T follicular helper cell (primary cell): ENCODE results near the gene EGFL8.
"Not testable (repeated sequence)": the region's sequence is repeated elsewhere in the genome, so short reads cannot be mapped to it uniquely, and the experiment has no call there.

Experiments
- DNase-seq: peaks from one replicate; pipeline ENCODE4 v3.0.0-alpha.2; 2020; ENCODE audit warnings: low read depth

Gene EGFL8

DNA sequence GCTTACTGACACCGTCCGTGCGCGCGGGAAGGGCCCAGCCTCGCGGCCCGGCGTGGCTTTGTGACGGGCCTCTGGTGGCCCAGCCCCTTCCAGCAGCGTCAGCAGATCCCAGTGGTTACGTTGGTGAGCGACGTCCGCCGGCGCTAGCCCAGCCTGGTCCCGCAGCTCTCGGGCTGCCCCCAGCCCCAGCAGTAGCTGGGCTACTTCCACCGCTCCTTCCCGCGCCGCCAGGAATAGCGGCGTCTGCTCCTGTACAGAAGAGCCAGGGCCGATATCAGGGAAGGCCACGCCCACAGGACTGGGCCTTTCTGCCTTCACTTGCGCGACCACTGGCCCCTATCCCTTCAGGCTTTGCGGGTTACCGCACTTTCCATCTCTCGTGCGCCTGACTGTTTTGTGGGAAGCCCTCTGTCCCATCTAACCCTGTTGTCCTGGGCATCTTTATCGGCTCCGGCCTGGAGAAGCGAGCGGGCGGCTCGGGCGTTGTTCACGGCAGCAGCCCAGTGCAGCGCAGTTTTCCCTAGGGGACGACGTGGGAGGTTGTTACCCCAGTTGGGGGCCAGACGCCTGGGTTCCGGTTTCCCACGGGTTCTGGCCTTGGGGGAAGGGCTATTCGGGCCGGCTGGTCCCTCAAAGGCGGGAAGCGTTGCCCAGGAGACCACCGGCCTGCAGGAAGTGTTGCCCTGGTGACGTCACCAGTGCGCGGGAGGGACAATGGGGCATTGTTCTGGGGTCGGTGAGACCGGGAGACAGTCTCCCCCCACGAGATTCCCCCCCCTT lies 31.7 kb downstream of the EGFL8 start:
- peak; percentile 34 for DNase-seq

DNA sequence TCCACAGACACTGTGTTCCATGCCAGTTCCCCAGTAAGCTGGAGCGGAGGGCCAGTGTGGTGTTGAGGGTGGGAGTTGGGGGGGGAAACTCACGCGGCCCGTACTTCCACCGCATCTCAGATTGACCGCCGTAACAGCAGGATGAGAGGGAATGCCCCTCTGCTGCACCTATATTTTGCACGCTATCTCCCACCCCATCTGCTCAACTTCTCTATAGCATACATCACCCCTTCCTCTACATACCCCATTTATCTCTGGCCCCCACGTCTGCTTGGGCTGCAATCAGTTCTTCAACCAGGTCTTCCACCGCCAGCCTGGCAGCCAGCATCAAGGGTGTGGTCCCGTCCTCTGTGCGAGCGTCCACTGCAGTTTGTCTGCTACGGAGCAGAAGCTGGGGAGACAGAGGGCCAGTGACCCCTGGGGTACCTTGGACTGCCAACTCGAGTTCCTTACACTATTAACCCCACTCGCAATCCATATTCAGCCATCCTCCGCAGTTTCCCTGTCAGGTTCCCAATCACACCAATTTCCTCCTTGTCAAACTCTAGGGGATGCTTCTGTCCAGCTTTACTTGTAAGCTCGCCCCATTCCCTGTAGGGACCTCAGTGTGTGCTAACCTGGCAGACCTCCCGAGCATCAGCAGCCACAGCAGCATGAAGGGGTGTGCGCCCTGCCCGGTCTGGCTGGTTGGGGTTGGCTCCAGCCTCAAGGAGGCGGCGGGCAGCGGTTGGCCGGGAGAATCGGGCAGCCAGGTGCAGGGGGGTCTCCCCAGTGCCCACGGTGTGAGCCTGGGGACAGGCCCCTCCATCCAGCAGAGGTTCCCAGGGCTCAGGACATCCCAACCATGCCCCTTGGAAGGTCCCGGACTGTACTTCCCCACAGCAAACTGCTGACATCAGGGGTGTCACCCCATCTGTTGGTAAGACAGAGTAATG lies 32.6 kb downstream of the EGFL8 start:
- no peak for DNase-seq

DNA sequence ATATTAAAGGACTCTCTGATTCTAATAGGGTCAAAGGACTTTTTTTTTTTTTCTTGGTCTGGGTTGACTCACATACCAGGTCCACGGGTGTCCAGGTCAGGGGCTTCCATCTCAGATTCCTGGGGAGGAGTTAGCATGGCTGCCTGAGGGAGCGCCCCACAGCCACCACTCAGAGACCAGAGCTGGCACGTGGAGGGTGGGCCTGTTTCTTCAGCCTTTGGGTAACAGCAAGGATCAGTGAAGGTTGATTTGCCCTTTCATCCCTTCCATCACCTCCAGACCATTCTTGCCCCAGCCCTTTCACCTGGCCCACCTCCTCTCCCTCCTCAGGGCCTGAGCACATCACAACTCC lies 33.9 kb downstream of the EGFL8 start:
- no peak for DNase-seq

DNA sequence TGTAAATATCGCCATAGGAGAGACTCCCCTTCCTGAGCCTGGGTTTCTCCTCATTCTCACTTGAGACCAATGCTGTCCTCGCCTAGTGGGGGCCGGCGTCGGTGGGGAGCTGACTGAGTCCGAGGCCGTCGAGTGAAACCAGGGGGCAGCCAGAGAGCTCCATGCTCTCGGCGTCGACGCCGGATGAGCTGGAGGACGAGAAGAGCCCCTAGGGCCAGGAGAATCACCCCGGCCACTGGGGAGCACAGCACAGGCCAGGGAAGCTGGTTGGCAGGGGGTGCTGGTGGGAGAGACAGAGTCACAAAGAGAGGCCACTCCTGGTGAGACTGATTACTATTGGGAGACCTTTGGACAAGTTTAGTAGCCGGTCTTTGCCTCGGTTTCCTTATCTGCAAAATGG lies 34.5 kb downstream of the EGFL8 start:
- DNase-seq: no peak

DNA sequence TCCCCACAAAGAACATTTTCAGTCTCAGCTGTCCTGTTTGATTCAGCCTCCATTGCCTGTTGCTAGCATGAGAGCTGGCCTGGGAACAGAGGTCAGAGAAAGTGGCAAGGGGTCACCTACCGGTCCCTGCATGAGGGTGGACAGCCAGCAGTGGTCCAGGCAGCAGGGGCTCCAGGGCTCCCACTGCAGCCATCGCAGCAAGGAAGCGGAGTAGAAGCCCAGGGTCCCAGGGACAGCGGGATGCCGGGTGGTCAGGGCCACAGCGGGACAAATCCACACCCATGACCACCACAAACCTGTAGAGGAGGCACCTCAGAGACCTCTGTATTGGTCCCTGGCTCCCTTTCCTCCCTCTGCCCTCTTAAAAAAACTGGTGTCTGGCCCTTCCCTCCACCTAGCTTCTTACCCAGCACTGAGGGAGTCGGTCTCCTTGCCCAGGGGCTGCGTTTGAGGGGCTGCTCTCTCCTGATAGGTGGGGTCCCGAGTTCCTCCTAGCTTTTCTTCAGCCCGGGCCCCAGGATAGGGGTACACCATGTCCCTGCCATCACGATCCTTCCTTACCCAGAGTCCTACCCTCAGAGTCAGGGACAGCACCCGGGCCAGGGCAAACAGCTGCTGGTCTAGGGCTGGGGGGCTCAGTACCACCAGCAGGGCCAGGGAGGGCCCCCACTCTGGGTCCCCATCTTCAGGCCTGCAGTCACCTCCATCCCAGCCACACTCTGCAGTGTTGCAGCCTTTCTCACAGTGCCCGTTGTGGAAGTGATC lies 36.5 kb downstream of the EGFL8 start:
- DNase-seq: no peak

DNA sequence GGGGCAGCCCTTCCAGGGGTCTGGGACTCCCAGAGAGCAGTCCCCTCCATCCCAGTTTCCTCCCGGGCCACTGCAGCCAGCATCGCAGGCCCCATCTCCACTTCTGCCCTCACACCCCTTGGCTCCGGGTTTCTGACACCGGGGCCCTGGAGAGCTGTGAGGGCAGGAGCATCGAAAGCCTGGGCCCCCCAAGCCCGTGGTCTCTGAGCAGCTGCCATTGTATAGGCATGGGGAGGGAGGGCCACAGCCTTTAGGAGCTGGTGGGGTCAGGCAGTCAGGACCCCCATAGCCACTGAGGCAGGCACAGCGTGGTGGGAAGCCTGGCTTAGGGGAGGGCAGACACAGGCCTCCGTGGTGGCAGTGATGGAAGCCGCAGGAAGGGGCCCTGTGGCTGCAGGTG lies 37.8 kb downstream of the EGFL8 start:
- no peak for DNase-seq

DNA sequence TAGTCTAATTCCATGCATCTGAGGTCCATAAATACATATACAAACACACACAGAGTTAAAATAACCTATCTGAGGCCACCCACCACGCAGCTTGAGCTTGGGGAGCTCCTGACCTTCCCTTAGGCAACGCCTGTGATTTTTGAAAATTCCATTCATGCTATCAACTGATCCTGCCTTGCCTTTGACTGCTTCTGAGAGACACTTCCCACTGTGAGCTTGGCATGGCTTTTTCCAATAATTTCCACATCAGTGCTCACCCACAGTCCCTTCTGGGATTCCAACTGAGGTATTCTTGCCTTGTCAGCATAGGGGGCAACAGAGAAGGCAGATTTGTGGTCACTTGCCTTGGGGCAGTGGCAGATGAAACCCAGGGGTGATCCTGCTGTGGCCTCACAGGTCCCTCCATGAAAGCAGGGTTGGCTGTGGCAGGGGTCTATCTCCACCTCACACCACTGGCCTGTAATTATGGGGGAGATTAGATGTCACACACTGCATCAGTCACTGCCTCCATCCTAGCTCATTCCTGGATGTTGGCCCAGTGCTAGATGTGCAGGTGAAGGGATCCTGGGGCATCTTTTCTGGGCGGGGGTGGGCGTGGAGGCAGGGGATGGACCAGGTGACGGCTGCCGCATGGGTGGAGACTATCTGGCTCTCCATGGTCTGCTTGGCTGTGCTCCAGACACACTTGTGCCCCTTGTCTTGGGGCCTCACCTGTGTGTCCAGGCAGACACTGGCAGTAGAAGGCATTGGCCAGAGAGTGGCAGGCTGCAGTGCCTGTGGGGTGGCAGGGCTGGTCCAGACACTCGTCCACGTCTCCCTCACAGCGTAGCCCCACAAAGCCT lies 39.3 kb downstream of the EGFL8 start:
- no peak for DNase-seq

DNA sequence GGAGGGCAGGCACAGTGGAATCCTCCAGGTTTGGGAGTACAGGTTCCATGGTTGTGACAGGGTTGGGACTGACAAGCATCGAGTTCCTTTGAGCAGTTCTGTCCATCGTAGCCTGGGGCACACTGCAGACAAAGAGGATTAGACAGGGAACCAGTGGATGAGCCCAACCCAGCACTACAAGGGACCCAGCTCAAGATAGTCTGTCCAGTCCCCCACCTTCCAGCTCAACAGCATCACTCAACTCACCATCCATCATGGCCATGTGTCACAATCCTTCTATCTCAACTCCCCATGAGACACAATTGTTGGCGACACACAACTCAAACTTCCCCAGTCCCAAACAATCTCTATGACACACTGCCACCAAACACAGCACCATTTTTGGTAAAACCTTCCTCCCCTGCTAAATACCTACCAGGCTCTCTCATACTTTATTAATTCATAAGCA lies 39.9 kb downstream of the EGFL8 start:
- DNase-seq: no peak

DNA sequence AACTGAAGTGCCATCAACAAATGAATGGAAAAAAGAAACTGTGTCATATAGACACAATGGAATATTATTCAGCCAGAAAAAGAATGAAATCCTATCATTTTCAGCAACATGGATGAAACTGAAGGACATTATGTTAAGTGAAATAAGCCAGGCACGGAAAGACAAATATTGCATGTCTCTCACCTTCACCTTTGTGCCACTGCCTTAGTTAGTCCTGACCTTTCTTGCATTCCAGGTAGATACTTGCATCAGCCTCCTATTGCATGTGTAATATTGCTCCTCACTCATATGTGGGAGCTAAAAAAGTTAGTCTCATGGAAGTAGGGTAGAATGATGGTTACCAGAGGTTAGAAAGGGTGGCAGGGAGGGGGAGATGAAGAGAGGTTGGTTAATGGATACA lies 44.6 kb downstream of the EGFL8 start:
- DNase-seq: no peak

DNA sequence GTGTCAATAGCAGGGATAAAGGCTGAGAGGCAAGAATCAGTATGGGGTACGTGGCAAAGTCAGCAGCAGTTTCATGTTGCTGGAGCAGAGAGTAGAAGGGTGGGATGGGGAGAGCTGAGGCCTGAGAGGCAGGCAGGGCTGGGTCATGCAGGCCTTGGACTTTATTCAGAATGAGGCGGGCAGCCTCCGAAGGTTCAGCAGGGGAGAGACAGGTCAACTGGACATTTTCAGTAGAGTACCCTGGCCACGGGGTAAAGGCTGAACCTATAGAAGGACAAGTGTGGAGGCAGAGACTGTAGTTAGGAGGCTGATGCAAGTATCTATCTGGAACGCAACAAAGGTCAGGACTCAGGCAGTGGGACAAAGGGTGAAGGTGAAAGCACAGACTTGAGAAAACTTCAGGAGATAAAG lies 45.8 kb downstream of the EGFL8 start:
- no peak for DNase-seq

DNA sequence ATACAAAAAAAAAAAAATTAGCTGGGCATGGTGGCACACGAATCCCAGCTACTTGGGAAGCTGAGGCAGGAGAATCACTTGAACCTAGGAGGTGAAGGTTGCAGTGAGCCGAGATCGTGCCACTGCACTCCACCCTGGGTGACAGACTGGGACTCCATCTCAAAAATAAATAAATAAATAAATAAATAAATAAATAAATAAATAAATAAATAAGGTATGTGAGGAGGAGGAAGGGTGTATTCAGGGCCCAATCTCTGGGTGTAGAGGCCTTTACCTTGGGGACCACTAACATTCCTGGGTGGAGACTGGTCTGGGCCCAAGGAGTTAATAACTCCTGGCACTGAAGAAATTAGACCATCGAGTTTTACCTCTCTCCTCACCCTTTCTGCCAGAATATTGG lies 47.0 kb downstream of the EGFL8 start:
- DNase-seq: not testable (repeated sequence)

DNA sequence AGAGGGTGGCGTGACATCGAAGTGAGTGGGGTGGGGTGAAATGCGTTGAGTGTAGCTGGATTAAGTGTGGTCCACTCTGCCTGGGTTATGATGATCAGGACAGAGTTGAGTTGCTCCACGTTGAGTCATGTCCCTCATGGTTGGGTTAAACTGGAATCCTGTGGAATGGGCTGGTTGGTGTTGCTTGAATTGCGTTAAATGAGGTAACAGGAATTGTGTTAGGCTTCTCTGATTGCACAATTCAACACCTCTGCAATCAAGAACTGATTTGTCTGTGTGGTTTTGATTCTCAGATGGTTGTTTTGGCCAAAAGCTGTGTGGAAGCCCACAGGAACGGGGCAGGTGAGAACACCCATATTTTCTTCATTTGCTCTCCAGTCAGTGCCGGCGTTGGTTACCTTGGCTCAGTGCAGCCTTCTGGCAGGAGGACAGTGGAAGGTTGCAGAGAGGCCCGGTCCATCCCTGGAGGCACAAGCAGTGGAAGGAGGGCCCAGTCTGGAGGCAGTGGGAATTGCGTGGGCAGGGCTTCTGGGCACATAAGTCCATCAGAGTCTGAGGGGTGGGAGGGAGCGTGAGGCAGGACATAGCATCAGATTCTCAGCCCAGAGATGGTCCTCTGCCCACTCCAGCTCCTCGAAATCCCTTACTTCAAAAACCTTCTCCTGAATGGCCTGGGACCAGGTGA lies 47.8 kb downstream of the EGFL8 start:
- no peak for DNase-seq

DNA sequence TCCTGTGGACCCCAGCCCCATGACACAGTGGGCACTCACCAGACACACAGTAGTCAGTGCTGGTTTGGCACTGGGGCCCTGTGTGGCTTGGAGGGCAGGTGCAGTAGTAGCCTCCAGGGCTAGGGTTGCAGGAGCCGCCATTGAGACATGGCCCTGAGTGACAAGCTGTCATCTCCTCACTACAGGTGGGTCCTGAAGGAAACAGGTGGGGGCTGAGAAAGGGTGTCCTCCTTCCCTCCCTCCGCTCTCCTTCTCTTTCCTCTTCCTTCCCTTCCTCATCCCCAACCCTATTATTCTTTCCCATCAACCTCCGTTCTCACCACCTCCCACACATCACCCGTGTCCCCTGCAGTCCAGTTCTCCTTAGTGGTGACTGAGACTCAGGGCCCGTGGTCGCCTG lies 49.3 kb downstream of the EGFL8 start:
- no peak for DNase-seq

DNA sequence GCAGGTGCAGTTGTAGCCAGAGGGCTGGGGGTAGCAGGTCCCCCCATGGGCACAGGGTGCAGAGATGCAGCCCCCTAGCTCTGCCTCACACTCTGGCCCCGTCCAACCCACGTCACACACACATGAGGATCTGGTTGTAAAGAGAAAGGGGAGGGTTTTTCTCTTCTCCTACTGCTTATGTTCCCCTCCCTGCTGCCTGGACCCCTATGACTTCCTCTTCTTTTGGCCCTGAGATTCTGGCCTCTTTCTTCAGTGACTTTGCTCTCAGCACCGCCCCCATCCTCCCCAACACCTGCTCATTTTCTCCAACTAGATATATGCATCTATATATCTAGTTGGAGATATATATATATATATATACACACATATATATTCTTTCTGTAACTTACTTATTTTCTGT lies 49.7 kb downstream of the EGFL8 start:
- DNase-seq: no peak

DNA sequence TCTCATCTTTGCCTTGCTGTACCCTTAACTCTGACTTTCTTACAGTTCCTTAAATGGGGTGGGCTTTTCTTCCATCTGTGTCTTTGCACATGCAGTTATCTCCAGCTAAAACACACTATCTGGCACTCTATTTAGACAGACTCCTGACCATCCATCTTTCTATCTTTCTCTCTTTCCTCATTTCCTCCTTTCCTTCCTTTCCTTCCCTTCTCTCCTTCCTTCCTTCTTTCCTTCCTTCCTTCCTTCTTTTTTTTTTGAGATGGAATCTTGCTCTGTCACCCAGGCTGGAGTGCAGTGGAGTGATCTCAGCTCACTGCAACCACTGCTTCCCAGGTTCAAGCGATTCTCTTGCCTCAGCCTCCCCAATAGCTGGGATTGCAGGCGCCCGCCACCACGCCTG lies 51.2 kb downstream of the EGFL8 start:
- no peak for DNase-seq

DNA sequence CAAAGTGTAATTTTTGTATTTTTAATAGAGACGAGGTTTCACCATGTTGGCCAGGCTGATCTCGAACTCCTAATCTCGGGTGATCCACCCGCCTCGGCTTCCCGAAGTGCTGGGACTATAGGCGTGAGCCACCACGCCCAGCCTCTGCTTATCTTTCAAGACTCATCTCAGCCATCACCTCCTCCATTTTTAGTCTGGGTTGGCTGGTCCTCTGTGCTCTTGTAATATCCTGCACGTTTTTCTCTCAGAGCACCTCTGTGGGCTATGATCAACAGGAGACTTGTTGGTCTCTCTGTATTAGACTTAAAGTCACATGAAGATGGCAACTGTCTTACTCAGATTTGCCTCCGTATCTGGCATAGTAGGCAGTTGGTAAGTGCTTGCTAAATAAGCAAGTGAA lies 51.9 kb downstream of the EGFL8 start:
- no peak for DNase-seq

DNA sequence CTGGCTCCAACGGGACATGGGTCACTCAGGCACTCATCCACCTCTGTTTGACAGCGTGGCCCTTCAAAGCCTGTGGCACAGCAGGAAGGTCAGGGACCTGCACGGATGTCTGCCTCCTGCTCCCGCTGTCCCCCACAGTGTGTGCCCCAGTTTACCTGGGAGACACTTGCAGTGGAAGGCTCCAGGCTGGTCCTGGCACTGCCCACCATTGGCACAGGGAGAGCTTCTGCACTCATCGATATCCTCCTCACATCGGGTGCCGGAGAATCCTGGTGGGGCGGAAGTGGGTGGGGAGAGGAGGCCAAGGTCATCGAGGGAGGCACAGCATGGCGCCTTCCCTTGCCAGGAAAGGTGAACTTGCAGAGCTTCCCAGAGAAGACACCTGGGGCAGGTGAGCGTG lies 52.6 kb downstream of the EGFL8 start:
- DNase-seq: no peak
